Erythroblast (primary cell): ENCODE data around the gene LIMD2.

Experiments used
- GATA1 ChIP-seq: IDR thresholded peaks from 2 replicates; pipeline ENCODE4 v1.6.1; 2011; ENCODE audit warnings: low read depth, mild to moderate bottlenecking, control low read depth, low read length, moderate library complexity
- POLR2A ChIP-seq: IDR thresholded peaks from 2 replicates; pipeline ENCODE4 v1.6.1; 2011; ENCODE audit warnings: mild to moderate bottlenecking, low read length

DNA sequence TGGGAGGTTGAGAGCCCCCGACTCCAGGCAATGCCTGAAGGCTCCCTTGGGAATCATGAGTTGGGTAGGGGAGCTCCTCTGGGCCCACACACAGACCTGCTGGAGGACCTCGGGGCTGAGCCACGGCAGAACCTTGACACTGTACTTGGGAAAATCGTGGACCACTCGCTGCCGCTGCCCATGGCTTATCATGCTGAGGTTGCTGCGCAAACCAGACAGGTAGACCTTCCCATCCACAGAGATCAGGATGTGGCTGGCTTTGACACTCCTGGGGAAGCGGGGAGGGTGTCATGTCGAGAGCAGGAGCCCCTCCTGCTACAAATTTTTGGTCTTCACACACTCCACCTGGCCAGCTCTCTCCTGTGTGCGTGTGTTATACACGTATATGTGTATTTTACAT, 7.2 kb upstream of the LIMD2 start:
- no peak for TF ChIP-seq POLR2A
- no peak for TF ChIP-seq GATA1
